Activated naive CD4-positive, alpha-beta T cell treated with anti-CD3 and anti-CD28 coated beads, Interleukin-2, amount 50 U/mL, for 72 hours (primary cell): ENCODE measurements around the gene SYPL1. TPM values are rescaled to one million over a fixed set of nuclear protein-coding genes. Genes with fewer than 3 reads are reported as not detected.

ENCODE experiments used
- ATAC-seq, 2 donors: fragments of 150-1000 bp; cut with Tn5 transposase; 2 replicates each; pipeline ENCODE4 v1.10.0; 2021; ENCODE audit warnings: mild to moderate bottlenecking in 2 of 2, moderate library complexity in 2 of 2
- DNase-seq, 2 donors: peaks; one replicate each; pipeline ENCODE4 v3.0.0; 2021 to 2022; ENCODE audit warnings: low spot score in 2 of 2
- H3K27ac Mint-ChIP-seq, 2 donors: one replicate each; pipeline ENCODE4 v1.8.0; 2022; ENCODE audit warnings: mild to moderate bottlenecking in 2 of 2, mixed read lengths in 2 of 2
- H3K36me3 Mint-ChIP-seq, 2 donors: one replicate each; pipeline ENCODE4 v1.8.0; 2022; ENCODE audit warnings: mixed read lengths in 2 of 2
- H3K9me3 Mint-ChIP-seq, 2 donors: one replicate each; pipeline ENCODE4 v1.8.0; 2022; ENCODE audit warnings: mixed read lengths in 2 of 2
- total RNA-seq, 2 donors: library from RNA; stranded (reverse); gene quantifications; one replicate each; pipeline ENCODE4 v1.2.3, GENCODE V29; 2022

SYPL1 gene
- total RNA-seq, 2 donors from 2014 or later, result 22.9 to 30.8 TPM

GRCh38 chr7:106127984-106128780 lies 16.1 kb upstream of the SYPL1 start:
- Mint-ChIP-seq H3K9me3 (no peaks in the 10 kb centered on the region), H3K27ac (no peak overlapping the region), H3K36me3 (no peaks in the 10 kb centered on the region)
- DNase-seq (no peak), ATAC-seq (no peak)

DNA sequence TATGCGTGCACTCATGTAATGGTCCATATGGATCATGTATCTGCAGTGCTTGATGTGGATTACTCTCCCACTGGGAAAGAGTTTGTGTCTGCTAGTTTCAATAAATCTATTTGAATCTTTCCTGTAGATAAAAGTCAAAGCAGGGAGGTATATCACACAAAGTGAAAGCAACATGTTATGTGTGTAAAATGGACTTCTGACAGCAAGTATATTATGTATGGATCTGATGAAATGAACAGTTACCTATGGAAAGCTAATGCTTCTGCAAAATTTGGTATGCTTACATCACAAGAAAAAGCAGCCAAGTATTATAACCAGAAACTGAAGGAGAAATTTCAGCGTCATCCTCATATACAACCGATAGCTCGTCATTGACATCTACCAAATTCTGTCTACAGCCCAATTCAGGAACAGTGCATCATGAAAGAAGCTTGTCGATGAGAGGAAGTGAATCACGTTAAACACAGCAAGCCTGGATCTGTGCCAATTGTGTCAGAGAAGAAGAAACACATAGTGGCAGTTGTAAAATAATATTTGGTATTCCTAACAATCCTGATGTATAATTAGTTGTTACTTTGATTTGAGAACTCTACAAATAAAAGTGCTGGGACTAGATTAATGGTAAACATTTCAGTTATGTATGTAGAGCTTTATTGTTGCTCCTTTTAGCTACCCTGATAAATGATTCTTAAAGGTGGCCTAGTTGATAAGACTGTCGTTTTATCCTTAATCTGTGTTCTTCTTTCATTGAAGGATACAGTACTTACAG lies 14.2 kb upstream of the SYPL1 start:
- H3K36me3 Mint-ChIP-seq, result no peaks in the 10 kb centered on the region
- H3K9me3 Mint-ChIP-seq, result no peaks in the 10 kb centered on the region
- peak overlapping the region; percentile 7 to 42 for H3K27ac Mint-ChIP-seq
- peak; percentile 92 to 97 for ATAC-seq
- peak in 1 of 2 donors; percentile 44 for DNase-seq

GRCh38 chr7:106125417-106125816 lies 13.3 kb upstream of the SYPL1 start:
- Mint-ChIP-seq H3K27ac (no peak overlapping the region), H3K36me3 (no peaks in the 10 kb centered on the region), H3K9me3 (no peaks in the 10 kb centered on the region)
- DNase-seq (no peak), ATAC-seq (no peak)

GRCh38 chr7:106124186-106124585 lies 12.1 kb upstream of the SYPL1 start:
- no peak overlapping the region for H3K27ac Mint-ChIP-seq
- no peaks in the 10 kb centered on the region for H3K9me3 Mint-ChIP-seq
- no peak for ATAC-seq
- H3K36me3 Mint-ChIP-seq, result no peaks in the 10 kb centered on the region
- no peak for DNase-seq

DNA sequence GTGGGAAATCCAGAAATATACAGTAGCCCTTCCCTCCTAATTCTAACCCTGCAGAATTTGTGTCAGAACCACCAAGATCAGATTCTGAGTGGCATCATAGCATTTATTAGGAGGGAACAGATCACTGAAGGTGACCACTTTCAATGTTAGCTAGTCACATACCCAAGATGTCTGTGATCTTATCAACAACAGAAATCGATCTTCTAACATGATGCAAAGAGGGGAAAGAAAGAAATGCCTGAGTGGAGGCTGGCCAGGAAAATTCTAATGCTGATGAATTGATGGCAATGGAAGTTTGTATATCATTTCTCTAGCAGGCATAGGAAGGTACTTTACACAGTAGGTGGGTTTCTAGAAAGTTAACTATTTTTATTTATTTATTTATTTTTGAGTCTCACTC lies 10.6 kb upstream of the SYPL1 start:
- no peaks in the 10 kb centered on the region for H3K36me3 Mint-ChIP-seq
- H3K27ac Mint-ChIP-seq, result no peak overlapping the region
- ATAC-seq (no peak), DNase-seq (no peak)
- H3K9me3 Mint-ChIP-seq, result no peaks in the 10 kb centered on the region

DNA sequence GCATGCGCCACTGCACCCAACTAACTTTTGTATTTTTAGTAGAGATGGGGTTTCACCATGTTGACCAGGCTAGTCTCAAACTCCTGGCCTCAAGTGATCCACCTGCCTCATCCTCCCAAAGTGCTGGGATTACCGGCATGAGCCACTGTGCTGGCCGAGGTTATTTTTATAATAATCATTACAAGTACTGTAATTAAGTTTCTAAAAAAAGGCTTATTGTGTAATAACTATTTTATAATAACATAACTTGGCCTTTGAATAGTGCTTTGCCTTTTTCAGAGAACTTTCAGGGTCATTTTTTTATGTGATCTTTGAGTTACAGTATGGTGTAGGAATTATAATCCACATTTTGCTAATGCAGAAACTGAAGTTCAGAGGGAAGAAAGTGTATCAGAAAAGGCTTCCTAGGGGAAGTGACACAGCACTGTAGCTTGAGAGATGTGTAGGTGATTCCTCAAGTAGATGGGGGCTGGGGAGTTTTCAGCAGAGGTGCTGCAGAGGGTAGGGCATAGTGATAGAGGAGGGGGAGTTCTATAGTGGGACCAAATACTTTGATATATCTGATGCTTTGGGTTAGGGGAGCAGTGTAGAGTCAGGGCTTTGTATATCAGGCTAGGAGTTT lies 9.2 kb upstream of the SYPL1 start:
- no peak overlapping the region for H3K27ac Mint-ChIP-seq
- no peak for DNase-seq
- H3K9me3 Mint-ChIP-seq, result no peaks in the 10 kb centered on the region
- no peaks in the 10 kb centered on the region for H3K36me3 Mint-ChIP-seq
- no peak for ATAC-seq

- Mint-ChIP-seq H3K9me3 (no peaks in the 10 kb centered on the region), H3K27ac (no peak overlapping the region), H3K36me3 (no peaks in the 10 kb centered on the region)
- DNase-seq, result no peak
- ATAC-seq, result no peak
These were observed 8.4 kb upstream of the SYPL1 start for GRCh38 chr7:106120500-106120899.

DNA sequence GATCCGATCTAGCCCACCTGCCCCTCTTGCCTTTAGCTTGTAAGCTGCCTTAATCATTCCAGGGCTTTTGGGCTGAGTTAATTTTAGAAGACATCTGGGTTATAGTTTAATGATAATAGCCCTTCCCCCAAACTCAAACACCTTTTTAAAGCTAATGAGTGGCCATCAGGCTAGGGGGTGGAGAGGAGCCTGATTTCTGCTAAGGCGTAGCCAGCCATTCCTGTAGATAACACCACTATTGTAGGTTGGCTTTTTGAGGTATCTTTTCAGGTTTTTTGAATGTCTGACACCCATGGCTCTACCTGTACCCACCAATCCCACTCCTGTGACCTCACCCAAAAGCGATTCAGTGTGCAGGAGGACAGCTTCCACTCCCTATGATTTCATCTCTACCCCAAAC lies 7.6 kb upstream of the SYPL1 start:
- no peak overlapping the region for H3K27ac Mint-ChIP-seq
- no peak for ATAC-seq
- H3K36me3 Mint-ChIP-seq, result peaks cover 0 to under 1% of the 10 kb centered on the region in 2 donors
- no peaks in the 10 kb centered on the region for H3K9me3 Mint-ChIP-seq
- no peak for DNase-seq

DNA sequence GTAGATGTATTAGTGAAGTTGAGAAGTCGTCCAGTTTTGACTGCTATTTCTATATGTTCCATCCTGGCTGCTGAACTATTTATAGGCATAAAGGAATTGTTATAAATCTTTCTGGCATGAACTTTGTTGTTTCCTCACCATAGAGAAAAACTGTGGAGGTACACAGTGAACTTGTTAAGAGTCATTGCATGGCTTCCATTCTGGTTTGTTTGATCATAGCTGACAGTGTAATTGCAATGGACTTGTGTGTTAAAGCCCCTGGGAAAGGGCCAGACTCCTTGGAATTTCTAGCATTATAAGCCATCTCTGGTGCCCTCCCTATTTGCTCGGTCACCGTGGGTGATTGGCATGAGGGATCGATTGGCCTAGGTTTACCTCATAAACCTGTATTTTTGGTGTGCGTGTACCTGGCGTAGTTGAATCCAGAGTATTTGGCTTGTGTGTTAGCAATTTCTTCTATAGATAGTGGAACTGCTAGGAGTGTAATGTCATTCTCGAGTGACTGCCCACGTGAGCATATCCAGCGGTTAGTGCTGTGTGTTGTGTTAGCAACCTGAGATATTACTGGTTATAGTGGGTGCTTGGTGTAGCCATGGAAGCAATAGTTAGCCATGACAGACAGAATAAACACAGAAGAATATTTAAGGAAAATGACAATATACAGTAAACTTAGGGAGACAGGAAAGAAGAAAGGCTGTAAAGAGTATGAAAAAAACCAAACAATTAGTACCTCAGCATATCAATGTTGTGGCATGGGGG lies 5.9 kb upstream of the SYPL1 start:
- peaks cover 0 to 4% of the 10 kb centered on the region in 2 donors for H3K36me3 Mint-ChIP-seq
- ATAC-seq (no peak), DNase-seq (no peak)
- no peaks in the 10 kb centered on the region for H3K9me3 Mint-ChIP-seq
- H3K27ac Mint-ChIP-seq, result no peak overlapping the region

DNA sequence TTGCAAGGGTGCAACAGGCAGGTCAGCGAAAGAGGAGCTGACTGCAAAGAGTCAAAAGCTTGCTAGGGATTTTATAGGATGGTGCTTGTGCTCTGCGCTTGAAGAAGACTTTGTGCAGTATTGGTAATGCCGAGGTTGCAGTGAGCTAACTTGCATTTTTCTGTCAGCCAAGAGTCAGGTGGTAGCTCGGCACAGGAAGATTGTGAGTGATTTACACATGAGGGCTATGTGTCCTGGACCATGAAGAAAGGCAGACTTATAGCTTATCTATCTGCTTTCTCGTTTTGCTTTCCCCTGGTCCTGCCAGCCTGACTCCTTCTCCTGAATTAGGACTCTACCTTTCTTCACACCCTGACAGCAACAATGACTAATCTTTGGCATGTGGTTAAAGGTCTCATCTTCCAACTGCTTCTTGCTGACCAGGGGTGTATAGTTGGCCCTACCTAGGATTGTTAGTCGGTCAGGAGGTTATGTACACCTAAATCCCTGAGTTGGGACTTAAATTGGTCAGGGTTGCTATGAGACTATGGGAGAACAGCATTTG lies 4.1 kb upstream of the SYPL1 start:
- H3K36me3 Mint-ChIP-seq, result peaks cover 4 to 10% of the 10 kb centered on the region in 2 donors
- no peak for ATAC-seq
- H3K27ac Mint-ChIP-seq, result no peak overlapping the region
- no peaks in the 10 kb centered on the region for H3K9me3 Mint-ChIP-seq
- DNase-seq, result no peak

DNA sequence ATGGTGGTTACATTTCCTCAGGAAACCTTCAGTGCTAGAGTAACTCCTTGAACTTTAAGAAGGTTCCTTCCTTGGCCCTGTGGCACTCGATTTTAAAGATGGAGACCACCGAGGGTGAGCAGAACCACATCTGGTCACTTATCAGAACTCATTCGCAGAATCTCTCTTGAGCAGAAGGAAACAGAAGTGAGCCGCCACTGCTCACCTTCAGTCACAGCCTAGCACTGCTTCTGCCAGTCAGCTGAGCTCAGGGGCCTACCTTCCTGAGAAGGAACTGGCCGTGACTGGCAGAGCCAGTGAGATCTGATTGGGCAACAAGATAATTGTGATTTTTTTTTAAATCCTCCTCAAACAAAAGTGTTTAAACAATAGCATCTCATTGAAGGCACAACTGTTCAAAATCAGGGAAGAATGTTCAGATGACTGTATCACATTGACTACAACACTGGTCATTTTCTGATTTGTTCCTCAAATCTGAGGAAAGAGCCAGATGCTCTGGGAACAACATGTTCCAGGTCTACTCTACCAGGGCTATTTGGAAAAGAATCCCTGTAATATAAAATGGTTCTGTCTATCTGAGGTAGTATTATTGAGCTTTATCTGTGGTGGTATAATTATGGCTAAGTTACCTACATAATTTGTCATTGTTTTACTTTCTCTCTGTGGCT lies 2.7 kb upstream of the SYPL1 start:
- H3K36me3 Mint-ChIP-seq, result peaks cover 8 to 10% of the 10 kb centered on the region in 2 donors
- DNase-seq (peak in 1 of 2 donors; percentile 28), ATAC-seq (peak in 1 of 2 donors; percentile 27)
- H3K27ac Mint-ChIP-seq, result peak overlapping the region; percentile 25 to 88
- H3K9me3 Mint-ChIP-seq, result no peaks in the 10 kb centered on the region

- no peak for ATAC-seq
- Mint-ChIP-seq H3K27ac (peak overlapping the region; percentile 31 to 95), H3K9me3 (no peaks in the 10 kb centered on the region), H3K36me3 (peaks cover 8 to 10% of the 10 kb centered on the region in 2 donors)
- no peak for DNase-seq
These were observed 885 bp upstream of the SYPL1 start for GRCh38 chr7:106112972-106113421.

- no peaks in the 10 kb centered on the region for H3K9me3 Mint-ChIP-seq
- DNase-seq, result peak in 1 of 2 donors; percentile 80
- peak overlapping the region; percentile 73 to 95 for H3K27ac Mint-ChIP-seq
- H3K36me3 Mint-ChIP-seq, result peaks cover 8 to 10% of the 10 kb centered on the region in 2 donors
- peak; percentile 31 to 59 for ATAC-seq
These were observed 426 bp downstream of the SYPL1 start for GRCh38 chr7:106111655-106112117.

DNA sequence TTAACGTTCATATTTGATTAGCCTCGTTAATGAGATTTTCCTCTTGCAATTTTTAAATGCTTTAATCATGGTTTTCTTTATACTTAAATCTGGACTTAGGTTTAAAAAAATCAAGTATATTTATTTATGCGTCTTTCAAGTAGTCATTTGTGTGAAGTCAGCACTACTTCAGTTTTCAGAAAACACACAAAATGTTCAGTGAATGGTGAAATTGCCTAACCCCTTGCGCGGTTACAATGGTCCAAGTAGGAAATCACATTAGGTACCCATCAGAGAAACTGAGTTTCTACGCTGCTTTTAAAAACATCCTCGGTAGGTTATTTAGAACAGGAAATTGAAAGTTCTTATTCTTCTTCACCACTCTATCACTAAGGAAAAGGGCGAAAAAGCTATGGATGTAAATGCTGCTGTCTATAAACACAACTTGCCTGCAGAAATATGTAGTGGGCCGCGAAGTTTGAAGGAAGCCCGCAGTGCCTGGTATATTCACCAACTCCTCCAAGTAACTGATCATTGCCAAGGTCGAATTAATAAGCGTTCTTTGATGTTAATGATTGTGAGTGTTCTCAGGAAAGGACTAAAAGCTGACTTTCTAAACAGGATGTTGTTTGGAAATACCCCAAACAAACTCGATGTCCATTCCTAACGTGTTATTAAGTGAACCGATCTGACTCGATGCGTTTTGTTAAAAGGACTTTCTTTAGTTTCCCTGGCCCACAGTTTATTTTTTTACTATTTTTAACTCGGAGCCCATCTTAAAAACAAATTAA lies 1.0 kb downstream of the SYPL1 start:
- no peak for DNase-seq
- Mint-ChIP-seq H3K9me3 (no peaks in the 10 kb centered on the region), H3K27ac (peak overlapping the region; percentile 73 to 95), H3K36me3 (peaks cover 10 to 12% of the 10 kb centered on the region in 2 donors)
- ATAC-seq, result no peak

- H3K9me3 Mint-ChIP-seq, result no peaks in the 10 kb centered on the region
- peaks cover 10 to 14% of the 10 kb centered on the region in 2 donors for H3K36me3 Mint-ChIP-seq
- DNase-seq (no peak), ATAC-seq (no peak)
- no peak overlapping the region for H3K27ac Mint-ChIP-seq
These were observed 1.9 kb downstream of the SYPL1 start for GRCh38 chr7:106110238-106110560.
